Caco-2 (cell line): ENCODE measurements around the gene CPNE2. TPM values are rescaled to one million over a fixed set of nuclear protein-coding genes. Genes with fewer than 3 reads are reported as not detected.

Source experiments
- BruUV-seq: library from RNA; stranded (reverse); fragments of 400-500 nt; replicated peaks from 2 replicates; lab custom pipeline; 2021; lab: Mats Ljungman, UMichigan
- CTCF ChIA-PET: fragments of 300-600 bp; sonication (Branson Sonifier 250); formaldehyde crosslinking; loops from one replicate; lab custom pipeline; 2022; ENCODE audit warnings: antibody characterized with exemption; lab: Charles Lee
- POLR2A ChIA-PET: fragments of 300-600 bp; sonication (Branson Sonifier 250); formaldehyde crosslinking; loops from one replicate; lab custom pipeline; 2022; ENCODE audit warnings: antibody characterized with exemption; lab: Charles Lee
- DNase-seq, 2 experiments: peaks; one replicate each; pipeline versions ENCODE4 v3.0.0 to v3.0.0-alpha.2; 2020 to 2022
- H3K27me3 ChIP-seq: replicated peaks from 2 replicates; pipeline ENCODE4 v1.6.0; 2011; ENCODE audit warnings: low read length; ENCODE audit not compliant: control insufficient read depth, insufficient read depth
- H3K36me3 ChIP-seq: 2 replicates; pipeline ENCODE4 v1.5.1; 2011; ENCODE audit warnings: low read length; ENCODE audit not compliant: control insufficient read depth, insufficient read depth
- H3K4me1 ChIP-seq: fragments of 250-450 bp; sonication (Bioruptor Pico); 2 replicates; pipeline ENCODE4 v1.5.1; 2020; ENCODE audit warnings: mild to moderate bottlenecking
- H3K4me3 ChIP-seq: 2 replicates; pipeline ENCODE4 v1.5.1; 2011; ENCODE audit warnings: low read depth, mild to moderate bottlenecking, control low read depth, low read length
- H3K9me3 ChIP-seq: fragments of 250-450 bp; sonication (Bioruptor Pico); 2 replicates; pipeline ENCODE4 v1.5.1; 2020; ENCODE audit warnings: mild to moderate bottlenecking, moderate library complexity
- H3K27ac Mint-ChIP-seq: one replicate; pipeline ENCODE4 v1.8.0; 2022; ENCODE audit warnings: mixed read lengths; ENCODE audit not compliant: unreplicated experiment
- H3K27me3 Mint-ChIP-seq: one replicate; pipeline ENCODE4 v1.8.0; 2022; ENCODE audit warnings: mixed read lengths; ENCODE audit not compliant: insufficient read depth, unreplicated experiment
- H3K36me3 Mint-ChIP-seq: one replicate; pipeline ENCODE4 v1.8.0; 2022; ENCODE audit warnings: mild to moderate bottlenecking, mixed read lengths; ENCODE audit not compliant: insufficient read depth, unreplicated experiment
- H3K4me1 Mint-ChIP-seq: one replicate; pipeline ENCODE4 v1.8.0; 2022; ENCODE audit warnings: low read depth, mixed read lengths; ENCODE audit not compliant: unreplicated experiment
- H3K4me3 Mint-ChIP-seq: one replicate; pipeline ENCODE4 v1.8.0; 2022; ENCODE audit warnings: mild to moderate bottlenecking, moderate library complexity, mixed read lengths; ENCODE audit not compliant: unreplicated experiment
- H3K9me3 Mint-ChIP-seq: one replicate; pipeline ENCODE4 v1.8.0; 2022; ENCODE audit warnings: mixed read lengths; ENCODE audit not compliant: unreplicated experiment
- intact Hi-C: fragments of 100-400 bp; cut with micrococcal nuclease; formaldehyde crosslinking; loops from one replicate; pipeline ENCODE4 v1.10.0; 2022; ENCODE audit not compliant: unreplicated experiment
- total RNA-seq: library from RNA; stranded (reverse); gene quantifications from 2 replicates; pipeline ENCODE4 v1.2.3, GENCODE V29; 2022
- TF ChIP-seq, protein P1 (sequence below), 2 experiments: fragments of 200-600 bp in 1 of 2; IDR thresholded peaks; 1 replicate in 1 of 2; 2 replicates in 1 of 2; pipeline versions ENCODE4 v1.5.1 to v1.8.0; 2011 to 2022; ENCODE audit warnings: antibody characterized with exemption in 1 of 2, control low read depth in 1 of 2, inconsistent platforms in 1 of 2, low read depth in 1 of 2, low read length in 1 of 2, mild to moderate bottlenecking in 1 of 2, moderate library complexity in 1 of 2; ENCODE audit not compliant: insufficient read depth in 1 of 2, severe bottlenecking in 1 of 2, unreplicated experiment in 1 of 2

The CPNE2 gene
- total RNA-seq, 1 experiment from 2014 or later, result 46.3 TPM

DNA sequence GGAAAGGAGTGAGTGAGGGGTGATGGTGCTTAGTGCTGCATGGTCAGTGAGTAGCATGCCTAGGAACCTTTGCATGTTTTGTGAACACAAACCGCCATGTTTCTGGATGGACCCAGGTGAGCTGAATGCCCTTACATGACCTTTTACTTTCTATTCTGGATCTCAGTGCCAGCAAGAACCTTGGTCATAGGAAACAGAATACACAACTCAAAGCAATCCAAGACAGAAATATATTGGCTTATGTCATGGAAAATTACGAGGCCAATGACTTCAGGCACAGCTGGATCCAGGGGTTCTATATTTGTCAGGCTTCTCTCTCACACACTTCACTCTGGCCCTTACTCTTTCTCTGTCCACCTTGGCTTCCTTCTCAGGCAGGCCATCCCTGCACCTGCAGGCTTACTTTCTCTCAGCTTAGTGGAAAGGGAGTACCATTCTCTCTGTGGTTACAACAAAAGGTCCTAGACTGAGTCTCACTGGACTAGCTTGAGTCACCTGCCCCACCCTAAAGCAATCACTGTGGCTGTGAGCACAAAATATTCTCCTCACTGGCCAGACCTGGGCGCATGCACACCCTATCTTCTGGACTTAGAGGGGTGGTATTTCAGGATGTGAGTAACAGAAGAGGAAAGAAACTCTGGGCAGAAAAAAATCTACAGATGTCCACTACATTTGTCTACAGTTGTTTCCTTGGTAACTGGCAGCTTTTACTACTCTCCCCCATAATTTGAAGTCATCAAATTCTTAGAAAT is 20.4 kb upstream of the CPNE2 start:
- Mint-ChIP-seq H3K27ac (no peak overlapping the region), H3K27me3 (peaks cover 6% of the 10 kb centered on the region), H3K4me1 (no peaks in the 10 kb centered on the region), H3K9me3 (no peaks in the 10 kb centered on the region), H3K36me3 (no peaks in the 10 kb centered on the region), H3K4me3 (no peak overlapping the region)
- BruUV-seq, result no TSS peak
- H3K4me3 ChIP-seq, result no peak overlapping the region
- no peaks in the 10 kb centered on the region for H3K36me3 ChIP-seq
- ChIA-PET POLR2A (no interaction called here), CTCF (interaction anchor here (1.1 kb wide), 1 partner anchor 13 kb away, joined by 3 read pairs; no protein-coding TSS in a partner anchor)
- H3K4me1 ChIP-seq, result no peaks in the 10 kb centered on the region
- TF ChIP-seq, protein P1, sequence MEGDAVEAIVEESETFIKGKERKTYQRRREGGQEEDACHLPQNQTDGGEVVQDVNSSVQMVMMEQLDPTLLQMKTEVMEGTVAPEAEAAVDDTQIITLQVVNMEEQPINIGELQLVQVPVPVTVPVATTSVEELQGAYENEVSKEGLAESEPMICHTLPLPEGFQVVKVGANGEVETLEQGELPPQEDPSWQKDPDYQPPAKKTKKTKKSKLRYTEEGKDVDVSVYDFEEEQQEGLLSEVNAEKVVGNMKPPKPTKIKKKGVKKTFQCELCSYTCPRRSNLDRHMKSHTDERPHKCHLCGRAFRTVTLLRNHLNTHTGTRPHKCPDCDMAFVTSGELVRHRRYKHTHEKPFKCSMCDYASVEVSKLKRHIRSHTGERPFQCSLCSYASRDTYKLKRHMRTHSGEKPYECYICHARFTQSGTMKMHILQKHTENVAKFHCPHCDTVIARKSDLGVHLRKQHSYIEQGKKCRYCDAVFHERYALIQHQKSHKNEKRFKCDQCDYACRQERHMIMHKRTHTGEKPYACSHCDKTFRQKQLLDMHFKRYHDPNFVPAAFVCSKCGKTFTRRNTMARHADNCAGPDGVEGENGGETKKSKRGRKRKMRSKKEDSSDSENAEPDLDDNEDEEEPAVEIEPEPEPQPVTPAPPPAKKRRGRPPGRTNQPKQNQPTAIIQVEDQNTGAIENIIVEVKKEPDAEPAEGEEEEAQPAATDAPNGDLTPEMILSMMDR (IDR thresholded peaks at IDR 0.05; ENCODE audit: insufficient read depth in 1 of 2, low read depth in 1 of 2, low read length in 1 of 2, severe bottlenecking in 1 of 2, unreplicated experiment in 1 of 2), result no peak
- H3K9me3 ChIP-seq, result no peaks in the 10 kb centered on the region
- no peak for DNase-seq
- H3K27me3 ChIP-seq, result no peaks in the 10 kb centered on the region
- intact Hi-C loops, result no loop called here

DNA sequence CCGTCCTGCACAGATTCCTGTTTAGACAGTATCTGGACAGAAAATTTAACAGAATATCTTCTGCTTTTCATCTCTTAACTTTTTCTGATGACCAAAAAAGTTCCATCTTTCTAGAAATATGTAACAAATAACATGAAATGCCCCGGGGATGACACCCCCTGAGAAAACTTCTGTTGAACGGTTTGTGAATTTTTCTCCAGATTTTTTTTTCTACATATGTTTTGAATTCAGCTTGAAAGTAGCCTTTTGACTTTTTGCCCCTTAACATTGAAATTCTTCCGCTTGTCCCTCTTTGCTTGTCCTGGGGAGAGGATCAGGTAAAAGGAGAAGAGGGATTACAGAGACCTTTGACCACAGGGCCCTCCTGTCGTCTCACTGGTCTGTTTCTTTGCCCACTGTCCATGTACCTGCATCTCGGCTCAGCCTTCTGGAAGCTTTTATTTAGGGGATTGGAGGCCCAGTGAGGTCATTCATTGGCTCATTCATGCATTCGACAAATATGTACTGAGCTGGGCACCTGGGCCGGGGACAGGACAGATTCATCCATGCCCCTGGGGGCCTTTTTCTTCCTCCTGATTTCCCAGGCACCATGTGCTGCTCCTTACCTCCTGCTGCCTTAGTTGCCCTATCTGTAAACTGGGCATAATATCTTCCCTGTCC is 19.6 kb upstream of the CPNE2 start:
- H3K9me3 ChIP-seq, result no peaks in the 10 kb centered on the region
- H3K27ac Mint-ChIP-seq, result no peak overlapping the region

DNA sequence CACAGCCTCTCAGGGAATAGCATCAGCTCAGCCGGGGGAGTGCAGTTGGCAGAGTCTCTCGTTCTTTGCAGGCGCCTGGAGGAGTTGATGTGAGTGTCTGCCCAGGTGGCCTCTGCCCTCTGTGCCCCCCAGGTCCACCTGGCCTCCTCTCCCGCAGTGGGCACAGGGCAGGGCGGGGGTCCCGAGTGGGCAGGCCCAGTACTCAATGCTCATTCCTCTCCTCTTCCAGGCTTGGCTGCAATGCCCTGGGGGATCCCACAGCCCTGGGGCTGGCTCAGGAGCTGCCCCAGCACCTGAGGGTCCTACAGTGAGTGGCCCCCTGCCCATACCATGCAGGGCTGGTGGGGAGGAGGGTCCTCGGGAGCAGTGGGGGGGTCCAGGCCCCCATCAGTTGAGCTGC is 14.7 kb upstream of the CPNE2 start:
- H3K36me3 Mint-ChIP-seq, result no peaks in the 10 kb centered on the region
- no peaks in the 10 kb centered on the region for H3K4me1 ChIP-seq
- intact Hi-C loops, result no loop called here
- peaks cover 2% of the 10 kb centered on the region; the same call in 1 of the 2 replicates for H3K27me3 ChIP-seq
- H3K36me3 ChIP-seq, result no peaks in the 10 kb centered on the region
- no peaks in the 10 kb centered on the region for H3K4me1 Mint-ChIP-seq
- no peak overlapping the region for H3K27ac Mint-ChIP-seq
- POLR2A ChIA-PET, result no interaction called here
- H3K4me3 ChIP-seq, result no peak overlapping the region
- no peaks in the 10 kb centered on the region for H3K9me3 Mint-ChIP-seq
- CTCF ChIA-PET, result interaction anchor here (1.1 kb wide), 1 partner anchor 15 kb away, joined by 7 read pairs; the partner anchor contains the start of gene CPNE2
- TF ChIP-seq, protein P1 (IDR thresholded peaks at IDR 0.05; ENCODE audit: insufficient read depth in 1 of 2, low read depth in 1 of 2, low read length in 1 of 2, severe bottlenecking in 1 of 2, unreplicated experiment in 1 of 2), result no peak
- H3K9me3 ChIP-seq, result no peaks in the 10 kb centered on the region
- H3K4me3 Mint-ChIP-seq, result no peak overlapping the region
- no TSS peak for BruUV-seq
- DNase-seq, result no peak
- H3K27me3 Mint-ChIP-seq, result peaks cover 4% of the 10 kb centered on the region

More for the DNA sequence above, 19.6 kb upstream of the CPNE2 start:
- no TSS peak for BruUV-seq
- Histone ChIP-seq H3K4me3 (no peak overlapping the region), H3K4me1 (no peaks in the 10 kb centered on the region), H3K27me3 (no peaks in the 10 kb centered on the region), H3K36me3 (no peaks in the 10 kb centered on the region)
- TF ChIP-seq, protein P1 (IDR thresholded peaks at IDR 0.05; ENCODE audit: insufficient read depth in 1 of 2, low read depth in 1 of 2, low read length in 1 of 2, severe bottlenecking in 1 of 2, unreplicated experiment in 1 of 2), result no peak
- Mint-ChIP-seq H3K4me1 (no peaks in the 10 kb centered on the region), H3K9me3 (no peaks in the 10 kb centered on the region), H3K4me3 (no peak overlapping the region), H3K27me3 (peaks cover 6% of the 10 kb centered on the region), H3K36me3 (no peaks in the 10 kb centered on the region)
- CTCF ChIA-PET, result interaction anchor here (1.1 kb wide), 1 partner anchor 12 kb away, joined by 3 read pairs; no protein-coding TSS in a partner anchor
- intact Hi-C loops, result no loop called here
- POLR2A ChIA-PET, result no interaction called here
- no peak for DNase-seq
